ENCODE data around the gene RPS14.
"Not testable (repeated sequence)": the region's sequence is repeated elsewhere in the genome, so short reads cannot be mapped to it uniquely, and the experiment has no call there.

The RPS14 gene

GRCh38 chr5:150443242-150444075 is 6.1 kb downstream of the RPS14 start:
- DNase-seq = no peak

GRCh38 chr5:150442699-150443080 is 6.8 kb downstream of the RPS14 start:
- no peak for DNase-seq

DNA sequence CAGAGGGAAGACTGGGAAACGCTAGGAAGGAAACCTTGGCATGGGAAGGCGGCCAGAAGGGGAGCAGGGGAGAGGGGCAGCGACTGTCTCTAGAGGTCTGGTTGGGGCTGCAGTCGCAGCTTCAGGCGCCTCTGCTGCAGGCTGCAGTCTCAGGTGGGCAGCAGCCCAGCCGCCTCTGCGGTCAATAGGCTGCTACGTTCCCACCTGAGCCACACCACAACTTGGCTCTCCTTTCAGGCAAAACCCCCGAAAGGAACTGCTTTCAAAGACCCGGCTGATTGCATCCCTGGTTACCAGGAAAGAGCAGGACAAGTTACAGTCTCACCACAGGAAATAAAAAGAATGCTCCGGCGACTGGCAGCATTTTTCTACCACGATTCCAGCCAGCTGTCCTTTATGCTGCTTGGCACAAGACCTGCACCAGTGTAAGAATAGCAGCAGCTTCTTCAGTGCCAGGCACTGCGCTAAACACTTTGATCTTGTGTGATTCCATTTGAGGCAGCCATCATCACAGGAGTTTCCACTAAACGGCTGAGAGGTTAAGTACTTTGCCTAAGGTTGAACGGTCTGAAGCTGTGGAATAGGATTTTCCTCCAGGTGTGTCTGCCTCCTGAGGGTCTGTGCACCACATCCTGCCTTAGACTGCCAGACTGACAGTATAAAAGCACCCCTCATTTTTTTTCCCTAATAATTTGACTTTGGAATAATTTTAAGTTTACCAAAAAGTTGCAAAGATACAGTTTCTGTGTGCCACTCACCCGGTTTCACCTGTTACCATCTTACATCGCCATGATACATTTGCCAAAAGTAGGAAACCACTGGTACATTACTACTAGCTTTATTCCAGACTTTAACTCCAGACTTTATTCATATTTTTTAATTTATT is 7.5 kb downstream of the RPS14 start:
- DNase-seq = no peak

DNA sequence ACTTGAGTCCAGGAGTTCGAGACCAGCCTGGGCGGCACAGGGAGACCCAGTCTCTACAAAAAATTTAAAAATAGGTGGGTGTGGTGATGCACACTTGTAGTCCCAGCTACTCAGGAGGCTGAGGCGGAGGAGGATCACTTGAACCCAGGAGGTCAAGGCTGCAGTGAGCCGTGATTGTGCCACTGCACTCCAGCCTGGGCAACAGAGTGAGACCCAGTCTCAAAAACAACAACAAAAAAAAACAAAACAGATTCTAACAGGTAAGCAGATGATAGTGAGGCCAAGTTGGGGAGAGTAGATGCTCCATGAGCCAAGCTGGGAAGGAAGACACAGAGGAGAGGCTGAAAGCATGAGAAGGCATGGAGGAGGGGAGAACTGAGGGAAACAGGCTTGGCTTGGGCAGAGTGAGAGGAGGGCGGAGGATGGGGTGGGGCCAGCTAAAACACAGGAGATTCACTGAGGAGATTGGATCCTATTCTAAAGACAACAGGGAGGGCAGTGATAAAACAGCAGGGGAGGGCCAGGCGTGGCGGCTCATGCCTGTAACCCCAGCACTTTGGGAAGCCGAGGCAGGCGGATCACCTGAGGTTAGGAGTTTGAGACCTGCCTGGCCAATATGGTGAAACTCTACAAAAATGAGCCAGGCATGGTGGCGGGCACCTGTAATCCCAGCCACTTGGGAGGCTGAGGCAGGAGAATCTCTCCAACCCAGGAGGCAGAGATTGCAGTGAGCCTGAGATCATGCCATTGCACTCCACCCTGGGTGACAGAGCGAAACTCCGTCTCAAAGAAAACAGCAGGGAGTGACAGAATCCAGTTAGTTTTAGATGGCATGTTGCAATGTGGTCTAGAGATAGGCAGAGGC is 8.4 kb downstream of the RPS14 start:
- no peak for DNase-seq

DNA sequence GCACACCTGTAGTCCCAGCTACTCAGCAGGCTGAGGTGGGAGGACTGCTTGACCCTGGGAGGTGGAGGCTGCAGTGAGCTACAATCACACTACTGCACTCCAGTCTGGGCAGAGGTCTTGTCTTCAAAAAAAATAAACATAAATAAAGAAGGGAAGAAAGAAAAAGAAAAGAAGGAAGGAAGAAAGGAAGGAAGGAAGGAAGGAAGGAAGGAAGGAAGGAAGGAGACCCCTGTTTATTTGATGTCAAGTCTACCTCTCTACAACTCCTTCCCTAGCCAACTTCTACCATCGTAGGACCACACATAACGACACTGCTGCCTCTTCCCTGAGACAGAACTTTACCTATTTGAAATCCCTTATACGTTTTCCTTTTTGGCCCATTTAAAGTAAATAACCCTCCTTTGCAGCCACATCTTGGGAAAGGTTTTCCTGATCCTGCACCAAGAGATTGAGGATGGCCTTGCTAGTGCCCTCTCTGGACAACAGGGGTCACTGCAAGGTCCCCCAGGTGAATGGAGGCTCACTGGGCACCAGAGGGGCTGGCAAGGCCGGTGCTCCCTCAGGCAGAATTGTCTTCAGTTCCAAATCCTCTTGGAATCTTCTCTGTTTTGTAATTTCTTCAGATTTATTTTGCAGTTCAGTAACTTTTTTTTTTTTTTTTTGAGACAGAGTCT is 10.5 kb downstream of the RPS14 start:
- no peak for DNase-seq

- DNase-seq = peak; percentile 73 to 89 (median 83)
Measured at GRCh38 chr5:150436141-150436680, 13.3 kb downstream of the RPS14 start.

- DNase-seq = no peak
Measured at GRCh38 chr5:150434464-150434863, 15.1 kb downstream of the RPS14 start.

DNA sequence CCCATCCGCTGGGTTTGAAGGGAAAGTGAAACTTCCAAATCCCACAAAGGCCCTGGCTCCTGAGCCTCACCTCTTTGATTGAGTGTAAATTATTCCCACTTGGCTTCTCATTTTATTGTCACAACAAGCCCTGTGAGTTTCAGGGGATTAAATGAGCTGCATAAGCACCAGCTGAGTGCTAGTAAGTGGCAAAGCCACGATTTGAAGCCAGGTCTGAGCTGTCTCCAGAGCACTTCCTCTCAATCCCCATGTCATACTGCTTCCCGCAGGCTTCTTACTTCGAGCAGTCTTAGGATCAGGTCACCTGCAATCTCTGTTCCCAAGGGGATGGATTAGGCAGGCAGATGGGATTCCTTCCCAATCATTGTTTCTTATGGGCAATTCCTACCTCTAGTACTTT is 18.0 kb downstream of the RPS14 start:
- DNase-seq = no peak

- DNase-seq = no peak
Measured at GRCh38 chr5:150431048-150431447, 18.5 kb downstream of the RPS14 start.

DNA sequence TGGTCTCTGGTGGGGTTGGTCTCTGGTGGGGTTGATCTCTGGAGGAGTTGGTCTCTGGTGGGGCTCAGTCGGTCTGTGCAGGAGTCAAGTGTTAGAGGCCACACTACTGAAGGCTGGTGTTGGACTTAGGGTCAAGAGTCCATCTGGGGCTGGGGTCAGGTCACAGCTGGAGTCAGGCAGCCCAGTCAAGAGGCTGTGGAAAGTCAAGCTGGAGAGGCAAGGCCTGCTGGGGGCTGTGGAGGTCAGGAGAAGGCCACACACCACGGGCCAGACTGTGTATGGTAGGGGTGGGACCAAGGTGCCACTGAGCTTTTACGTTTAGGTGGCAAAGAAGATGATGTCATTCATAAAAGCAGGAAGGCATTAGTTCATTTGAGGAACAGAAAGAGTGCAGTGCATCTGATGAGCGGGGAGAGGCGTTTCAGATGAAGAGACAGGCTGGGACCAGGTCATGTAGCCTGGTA is 20.1 kb downstream of the RPS14 start:
- DNase-seq = no peak

DNA sequence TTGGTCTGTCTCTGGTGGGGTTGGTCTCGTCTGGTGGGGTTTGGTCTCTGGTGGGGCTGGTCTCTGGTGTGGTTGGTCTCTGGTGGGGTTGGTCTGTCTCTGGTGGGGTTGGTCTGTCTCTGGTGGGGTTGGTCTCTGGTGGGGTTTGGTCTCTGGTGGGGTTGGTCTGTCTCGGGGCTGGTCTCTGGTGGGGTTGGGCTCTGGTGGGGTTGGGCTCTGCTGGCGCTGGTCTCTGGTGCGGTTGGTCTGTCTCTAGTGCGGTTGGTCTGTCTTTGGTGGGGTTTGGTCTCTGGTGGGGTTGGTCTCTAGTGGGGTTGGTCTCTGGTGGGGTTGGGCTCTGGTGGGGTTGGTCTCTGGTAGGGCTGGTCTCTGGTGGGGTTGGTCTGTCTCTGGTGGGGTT is 20.6 kb downstream of the RPS14 start:
- DNase-seq = no peak

- no peak for DNase-seq
Measured at GRCh38 chr5:150428106-150428876, 21.2 kb downstream of the RPS14 start.

GRCh38 chr5:150426165-150426564 is 23.4 kb downstream of the RPS14 start:
- DNase-seq = not testable (repeated sequence)

DNA sequence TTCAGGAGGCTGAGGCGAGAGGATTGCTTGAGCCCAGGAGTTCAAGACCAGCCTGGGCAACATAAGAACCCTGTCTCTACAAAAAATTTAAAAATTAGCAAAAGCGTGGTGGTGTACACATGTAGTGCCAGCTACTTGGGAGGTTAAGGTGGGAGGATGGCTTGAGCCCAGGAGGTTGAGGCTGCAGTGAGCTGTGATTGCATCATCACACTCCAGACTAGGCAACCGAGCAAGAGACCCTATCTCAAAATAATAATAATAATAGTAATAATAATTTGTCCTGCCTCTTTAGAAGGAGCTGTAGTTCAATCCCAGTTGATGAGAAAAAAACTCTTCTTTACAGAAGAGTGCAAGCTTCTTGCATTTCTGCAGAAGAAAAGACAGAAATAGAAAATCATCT is 26.8 kb downstream of the RPS14 start:
- DNase-seq = no peak

- no peak for DNase-seq
Measured at GRCh38 chr5:150422075-150422474, 27.5 kb downstream of the RPS14 start.

DNA sequence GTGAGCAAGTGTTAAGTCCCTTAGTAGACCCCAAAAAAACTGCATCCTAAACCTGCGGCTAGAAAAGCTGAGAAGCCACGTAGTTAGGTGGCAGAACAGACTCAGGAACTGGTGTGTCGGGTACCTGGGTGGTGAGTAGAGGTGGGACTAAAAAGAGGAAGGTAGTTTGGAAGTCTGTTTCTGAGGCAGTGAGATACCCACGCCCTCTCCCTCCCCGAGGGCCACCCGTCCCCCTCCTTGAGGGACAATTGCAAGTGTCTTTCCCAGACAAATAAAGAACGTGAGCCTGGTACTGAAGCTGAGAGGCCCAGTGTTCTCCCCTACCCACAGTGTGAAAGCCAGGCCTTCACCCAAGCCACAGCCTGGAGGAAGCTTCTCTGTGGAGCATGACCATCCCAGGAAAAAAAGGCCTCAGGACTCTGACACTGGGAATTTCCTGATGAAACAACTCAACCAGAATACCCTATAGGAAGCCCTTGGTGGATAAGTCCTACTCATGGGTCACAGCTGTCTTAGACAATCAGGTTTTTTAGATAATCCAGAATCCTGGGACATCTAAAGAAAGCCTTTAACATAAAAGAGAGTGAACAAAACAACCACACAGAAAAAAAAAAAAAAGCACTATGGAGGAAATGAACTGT is 29.8 kb downstream of the RPS14 start:
- peak in 1 of 5 experiments; percentile 31 for DNase-seq

DNA sequence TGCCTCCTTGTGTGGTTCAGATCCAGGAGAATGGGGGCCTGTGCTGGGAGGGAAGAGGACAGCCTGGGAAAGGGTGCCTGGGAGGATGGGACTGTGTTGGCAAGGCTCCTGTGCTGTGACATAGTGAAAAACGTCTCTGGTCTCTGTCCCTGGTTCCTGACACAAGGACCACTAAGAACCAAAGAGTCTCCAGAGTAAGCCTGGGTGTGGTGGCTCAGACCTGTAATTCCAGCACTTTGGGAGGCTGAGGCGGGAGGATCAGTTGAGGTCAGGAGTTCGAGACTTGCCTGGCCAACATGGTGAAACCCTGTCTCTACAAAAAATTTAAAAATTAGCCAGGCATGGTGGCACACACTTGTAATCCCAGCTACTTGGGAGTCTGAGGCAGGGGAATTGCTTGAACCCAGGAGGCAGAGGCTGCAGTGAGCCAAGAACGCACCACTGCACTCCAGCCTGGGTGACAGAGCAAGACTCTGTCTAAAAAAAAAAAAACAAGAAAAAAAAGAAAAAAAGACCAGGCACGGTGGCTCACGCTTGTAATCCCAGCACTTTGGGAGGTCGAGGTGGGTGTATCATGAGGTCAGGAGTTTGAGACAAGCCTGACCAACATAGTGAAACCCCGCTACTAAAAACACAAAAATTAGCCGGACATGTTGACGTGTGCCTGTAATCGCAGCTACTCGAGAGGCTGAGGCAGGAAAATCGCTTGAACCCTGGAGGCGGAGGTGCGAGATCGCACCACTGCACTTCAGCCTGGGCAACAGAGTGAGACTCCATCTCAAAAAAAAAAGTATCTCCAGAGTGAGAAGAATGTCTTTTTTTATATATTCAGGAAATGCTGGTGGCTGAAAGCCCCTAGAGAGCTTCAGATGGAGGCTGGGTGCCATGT is 35.4 kb downstream of the RPS14 start:
- not testable (repeated sequence) for DNase-seq

DNA sequence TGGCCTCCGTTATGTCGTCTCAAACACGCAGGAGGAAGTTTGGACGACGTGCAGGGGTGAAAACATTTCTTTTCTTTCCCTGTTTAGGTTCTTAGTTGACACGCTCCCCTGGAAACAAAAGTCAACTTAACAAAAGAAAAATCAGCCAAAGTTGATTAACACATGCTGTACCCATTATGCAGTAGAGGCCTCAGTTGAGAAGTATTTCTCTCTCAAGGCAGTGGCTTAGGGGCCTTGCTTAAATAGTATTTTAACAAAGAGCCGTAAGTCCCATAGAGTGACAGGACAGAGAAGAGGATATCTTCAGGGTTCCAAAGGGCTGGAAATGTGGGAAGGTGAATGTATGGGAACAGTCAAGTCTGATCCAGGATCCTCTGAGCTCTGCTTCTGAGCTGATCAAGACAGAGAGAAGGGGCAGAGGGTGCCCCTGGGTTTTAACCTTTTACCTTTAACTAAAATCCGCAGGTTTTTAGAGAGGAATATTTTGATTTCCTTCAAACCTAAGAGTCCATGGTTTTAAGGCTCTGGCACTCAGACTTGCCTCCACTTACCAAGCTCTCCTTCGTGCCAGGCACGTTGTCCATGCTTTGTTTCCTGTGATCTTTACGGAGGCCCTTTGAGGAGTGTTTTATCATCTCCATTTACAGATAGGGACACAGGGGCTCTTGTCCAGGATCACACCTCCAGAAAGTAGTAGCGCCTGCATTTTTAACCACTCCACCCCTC is 36.2 kb downstream of the RPS14 start:
- no peak for DNase-seq

All from T-helper 2 cell (primary cell).